ENCODE data around the gene MACF1. TPM values are rescaled to one million over a fixed set of nuclear protein-coding genes. Genes with fewer than 3 reads are reported as not detected.

The MACF1 gene
- polyA plus RNA-seq, 1 donor, result 99.5 TPM

DNA sequence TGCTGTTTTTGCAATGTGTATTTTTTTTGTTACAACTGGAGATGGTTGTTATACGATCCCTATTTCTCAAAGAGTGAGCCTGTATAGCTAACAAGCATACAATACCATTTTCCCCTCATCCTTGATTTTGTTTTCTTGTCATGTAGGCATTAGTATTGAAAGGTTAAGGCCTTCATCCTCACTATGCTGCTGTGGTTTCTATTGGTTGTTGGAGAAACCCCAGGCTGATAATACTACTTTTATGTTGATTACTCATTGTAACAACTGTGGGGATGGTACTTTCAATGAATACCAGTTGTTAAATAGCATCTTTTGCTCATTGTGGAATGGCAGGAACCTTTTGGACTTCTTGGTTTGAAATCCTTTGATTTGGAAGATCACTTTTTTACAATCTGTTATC, 39.0 kb upstream of the MACF1 start:
- H3K27ac ChIP-seq (ENCODE audit: low read length), result no peak overlapping the region
- H3K27me3 ChIP-seq (ENCODE audit: control insufficient read depth, insufficient read depth, low read length), result no peaks in the 10 kb centered on the region
- no peaks in the 10 kb centered on the region for H3K9me3 ChIP-seq (ENCODE audit: control insufficient read depth, low read depth, low read length)
- no CpG with 5 or more reads among the region's 1 CpG for WGBS (ENCODE audit: insufficient coverage, low lambda C conversion rate)
- H3K4me3 ChIP-seq (ENCODE audit: low read length), result no peak overlapping the region
- H3K36me3 ChIP-seq (ENCODE audit: control insufficient read depth, insufficient read depth, low read length), result no peaks in the 10 kb centered on the region
- H3K4me1 ChIP-seq (ENCODE audit: control insufficient read depth, insufficient read depth, low read length), result no peaks in the 10 kb centered on the region
- no peak for DNase-seq

- WGBS (ENCODE audit: insufficient coverage, low lambda C conversion rate), result no CpG with 5 or more reads among the region's 5 CpGs
These were observed 36.8 kb upstream of the MACF1 start for GRCh38 chr1:39167632-39168209.

GRCh38 chr1:39168301-39169080, 36.0 kb upstream of the MACF1 start:
- no peaks in the 10 kb centered on the region for H3K27me3 ChIP-seq (ENCODE audit: control insufficient read depth, insufficient read depth, low read length)
- no peak for DNase-seq
- no CpG with 5 or more reads among the region's 9 CpGs for WGBS (ENCODE audit: insufficient coverage, low lambda C conversion rate)
- H3K4me3 ChIP-seq (ENCODE audit: low read length), result no peak overlapping the region
- no peaks in the 10 kb centered on the region for H3K9me3 ChIP-seq (ENCODE audit: control insufficient read depth, low read depth, low read length)
- H3K36me3 ChIP-seq (ENCODE audit: control insufficient read depth, insufficient read depth, low read length), result no peaks in the 10 kb centered on the region
- peaks cover 4% of the 10 kb centered on the region for H3K4me1 ChIP-seq (ENCODE audit: control insufficient read depth, insufficient read depth, low read length)
- no peak overlapping the region for H3K27ac ChIP-seq (ENCODE audit: low read length)

More at GRCh38 chr1:39167632-39168209, 36.8 kb upstream of the MACF1 start:
- Histone ChIP-seq H3K27ac (ENCODE audit: low read length) (no peak overlapping the region), H3K27me3 (ENCODE audit: control insufficient read depth, insufficient read depth, low read length) (no peaks in the 10 kb centered on the region), H3K36me3 (ENCODE audit: control insufficient read depth, insufficient read depth, low read length) (no peaks in the 10 kb centered on the region), H3K4me1 (ENCODE audit: control insufficient read depth, insufficient read depth, low read length) (peaks cover 4% of the 10 kb centered on the region), H3K9me3 (ENCODE audit: control insufficient read depth, low read depth, low read length) (no peaks in the 10 kb centered on the region), H3K4me3 (ENCODE audit: low read length) (no peak overlapping the region)
- peak in 1 of 2 donors; percentile 52 for DNase-seq

- no peak overlapping the region for H3K4me3 ChIP-seq (ENCODE audit: low read length)
- H3K27me3 ChIP-seq (ENCODE audit: control insufficient read depth, insufficient read depth, low read length), result no peaks in the 10 kb centered on the region
- no peaks in the 10 kb centered on the region for H3K9me3 ChIP-seq (ENCODE audit: control insufficient read depth, low read depth, low read length)
- 83% methylated on average over 1 of the region's 9 CpGs for WGBS (ENCODE audit: insufficient coverage, low lambda C conversion rate)
- no peak overlapping the region for H3K27ac ChIP-seq (ENCODE audit: low read length)
- no peaks in the 10 kb centered on the region for H3K36me3 ChIP-seq (ENCODE audit: control insufficient read depth, insufficient read depth, low read length)
- peaks cover 4% of the 10 kb centered on the region for H3K4me1 ChIP-seq (ENCODE audit: control insufficient read depth, insufficient read depth, low read length)
- DNase-seq, result no peak
These were observed 33.5 kb upstream of the MACF1 start for GRCh38 chr1:39170731-39171667.

- no peak overlapping the region for H3K4me3 ChIP-seq (ENCODE audit: low read length)
- H3K27me3 ChIP-seq (ENCODE audit: control insufficient read depth, insufficient read depth, low read length), result no peaks in the 10 kb centered on the region
- H3K27ac ChIP-seq (ENCODE audit: low read length), result no peak overlapping the region
- H3K4me1 ChIP-seq (ENCODE audit: control insufficient read depth, insufficient read depth, low read length), result peaks cover 5% of the 10 kb centered on the region
- WGBS (ENCODE audit: insufficient coverage, low lambda C conversion rate), result 100% methylated on average over 2 of the region's 9 CpGs
- no peaks in the 10 kb centered on the region for H3K36me3 ChIP-seq (ENCODE audit: control insufficient read depth, insufficient read depth, low read length)
- H3K9me3 ChIP-seq (ENCODE audit: control insufficient read depth, low read depth, low read length), result no peaks in the 10 kb centered on the region
- DNase-seq, result no peak
These were observed 31.1 kb upstream of the MACF1 start for GRCh38 chr1:39173119-39173994.

- Histone ChIP-seq H3K4me3 (ENCODE audit: low read length) (no peak overlapping the region), H3K9me3 (ENCODE audit: control insufficient read depth, low read depth, low read length) (no peaks in the 10 kb centered on the region), H3K27me3 (ENCODE audit: control insufficient read depth, insufficient read depth, low read length) (no peaks in the 10 kb centered on the region), H3K36me3 (ENCODE audit: control insufficient read depth, insufficient read depth, low read length) (no peaks in the 10 kb centered on the region), H3K4me1 (ENCODE audit: control insufficient read depth, insufficient read depth, low read length) (peaks cover 11% of the 10 kb centered on the region), H3K27ac (ENCODE audit: low read length) (no peak overlapping the region)
- no CpG with 5 or more reads among the region's 2 CpGs for WGBS (ENCODE audit: insufficient coverage, low lambda C conversion rate)
- no peak for DNase-seq
These were observed 30.5 kb upstream of the MACF1 start for GRCh38 chr1:39173995-39174380.

GRCh38 chr1:39174390-39175081, 30.0 kb upstream of the MACF1 start:
- H3K27me3 ChIP-seq (ENCODE audit: control insufficient read depth, insufficient read depth, low read length), result no peaks in the 10 kb centered on the region
- WGBS (ENCODE audit: insufficient coverage, low lambda C conversion rate), result 80% methylated on average over 1 of the region's 5 CpGs
- no peak overlapping the region for H3K4me3 ChIP-seq (ENCODE audit: low read length)
- no peak overlapping the region for H3K27ac ChIP-seq (ENCODE audit: low read length)
- no peaks in the 10 kb centered on the region for H3K36me3 ChIP-seq (ENCODE audit: control insufficient read depth, insufficient read depth, low read length)
- H3K9me3 ChIP-seq (ENCODE audit: control insufficient read depth, low read depth, low read length), result no peaks in the 10 kb centered on the region
- no peak for DNase-seq
- peaks cover 11% of the 10 kb centered on the region for H3K4me1 ChIP-seq (ENCODE audit: control insufficient read depth, insufficient read depth, low read length)

DNA sequence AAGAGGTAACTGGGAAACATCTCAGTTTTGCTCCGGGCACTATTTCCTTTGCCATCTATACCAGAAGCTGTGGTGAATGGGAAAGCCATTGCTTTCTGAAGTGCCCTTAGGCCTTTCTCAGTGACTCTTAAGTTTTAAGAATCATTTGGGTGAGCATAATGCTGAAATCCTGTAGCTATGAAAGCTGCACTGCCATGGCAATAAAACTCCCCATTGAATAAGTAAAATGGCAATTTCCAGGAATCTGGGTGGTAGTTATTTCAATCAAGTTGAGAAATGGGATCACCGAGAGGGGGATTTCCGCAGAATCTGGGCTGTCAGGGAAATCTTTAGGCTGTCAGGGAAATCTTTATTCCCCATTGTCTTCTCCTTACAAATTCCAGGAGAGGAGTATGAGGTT, 26.8 kb upstream of the MACF1 start:
- no CpG with 5 or more reads among the region's 3 CpGs for WGBS (ENCODE audit: insufficient coverage, low lambda C conversion rate)
- Histone ChIP-seq H3K27ac (ENCODE audit: low read length) (no peak overlapping the region), H3K36me3 (ENCODE audit: control insufficient read depth, insufficient read depth, low read length) (no peaks in the 10 kb centered on the region), H3K4me1 (ENCODE audit: control insufficient read depth, insufficient read depth, low read length) (peaks cover 7% of the 10 kb centered on the region), H3K4me3 (ENCODE audit: low read length) (no peak overlapping the region), H3K27me3 (ENCODE audit: control insufficient read depth, insufficient read depth, low read length) (no peaks in the 10 kb centered on the region), H3K9me3 (ENCODE audit: control insufficient read depth, low read depth, low read length) (no peaks in the 10 kb centered on the region)
- DNase-seq, result no peak

DNA sequence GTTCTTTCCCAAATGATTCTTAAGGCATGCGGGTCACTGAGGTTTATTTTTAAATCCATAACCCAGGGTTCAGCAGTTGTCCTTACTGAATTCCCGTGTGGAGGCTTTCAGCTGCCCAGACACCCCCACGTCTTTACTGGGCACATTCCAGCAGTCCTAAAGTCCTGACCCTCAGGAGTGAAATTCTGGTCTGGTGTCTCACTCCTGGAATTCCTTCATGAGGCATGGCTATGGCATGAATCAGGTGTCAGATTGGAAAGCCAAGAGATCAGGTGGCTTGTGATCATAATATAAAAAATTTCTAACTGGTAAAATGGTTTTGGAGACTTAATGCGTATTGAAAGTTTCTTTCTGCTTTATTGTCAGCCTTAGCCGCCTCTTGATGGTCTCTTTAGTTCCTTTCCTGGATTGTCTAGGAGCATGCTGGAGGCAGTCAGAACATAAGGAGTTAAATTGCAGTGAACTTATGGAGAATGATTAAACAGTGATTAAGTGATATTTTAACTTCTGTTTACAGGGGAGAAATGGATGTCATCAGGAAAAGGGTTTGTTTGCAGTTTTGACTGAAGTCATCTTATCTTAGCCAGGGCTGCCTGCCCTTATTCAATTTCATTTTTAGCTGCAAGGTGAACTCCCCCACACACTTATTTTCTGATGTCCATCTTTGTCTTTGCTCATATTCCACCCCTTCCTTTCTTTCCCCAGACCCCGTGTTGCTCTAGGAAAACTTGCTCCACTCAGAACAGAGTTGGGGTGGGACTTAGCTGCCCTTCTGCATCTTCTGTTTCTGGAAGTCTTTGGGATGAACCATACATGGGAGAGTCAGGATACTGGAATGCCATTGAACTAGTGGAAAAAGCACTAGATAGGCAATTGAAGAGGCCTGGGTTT, 25.7 kb upstream of the MACF1 start:
- Histone ChIP-seq H3K9me3 (ENCODE audit: control insufficient read depth, low read depth, low read length) (no peaks in the 10 kb centered on the region), H3K27me3 (ENCODE audit: control insufficient read depth, insufficient read depth, low read length) (no peaks in the 10 kb centered on the region), H3K4me3 (ENCODE audit: low read length) (no peak overlapping the region), H3K36me3 (ENCODE audit: control insufficient read depth, insufficient read depth, low read length) (no peaks in the 10 kb centered on the region), H3K4me1 (ENCODE audit: control insufficient read depth, insufficient read depth, low read length) (peaks cover 10% of the 10 kb centered on the region), H3K27ac (ENCODE audit: low read length) (no peak overlapping the region)
- DNase-seq, result peak in 1 of 2 donors; percentile 17
- WGBS (ENCODE audit: insufficient coverage, low lambda C conversion rate), result 20% methylated on average over 2 of the region's 6 CpGs
